ENCODE results near the gene HEBP2. TPM values are rescaled to one million over a fixed set of nuclear protein-coding genes. Genes with fewer than 3 reads are reported as not detected.

Gene HEBP2
- total RNA-seq, 1 donor = 35.8 TPM

DNA sequence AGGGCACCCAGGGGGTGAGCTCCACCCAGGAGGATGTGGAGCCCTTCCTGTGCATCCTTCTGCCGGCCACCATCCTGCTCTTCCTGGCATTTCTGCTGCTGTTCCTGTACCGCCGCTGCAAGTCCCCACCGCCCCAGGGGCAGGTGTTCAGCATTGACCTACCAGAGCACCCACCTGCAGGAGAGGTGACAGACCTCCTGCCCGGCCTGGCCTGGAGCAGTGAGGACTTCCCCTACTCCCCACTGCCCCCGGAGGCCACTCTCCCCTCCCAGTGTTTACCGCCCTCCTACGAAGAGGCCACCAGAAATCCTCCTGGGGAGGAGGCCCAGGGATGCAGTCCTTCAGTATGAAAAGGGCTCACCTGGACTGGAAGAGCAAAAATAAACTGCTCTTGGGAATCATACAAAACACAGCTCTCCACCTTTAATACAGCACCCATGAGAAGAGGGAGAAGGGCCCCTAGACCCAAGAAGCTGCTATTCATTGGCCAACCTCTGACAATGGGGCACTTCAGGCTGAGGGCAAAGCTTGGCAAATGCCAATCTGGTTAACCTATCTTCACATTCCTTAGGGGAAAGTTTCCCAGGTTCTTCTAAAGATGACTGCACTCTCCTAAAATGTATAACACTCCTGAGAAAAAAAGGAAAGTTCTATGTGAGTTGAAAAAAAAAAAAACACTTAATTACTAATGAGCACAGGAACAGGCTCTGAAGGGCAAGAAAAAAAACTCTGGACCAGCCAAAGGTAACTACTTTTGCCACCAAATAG is 21.3 kb upstream of the HEBP2 start:
- no peaks in the 10 kb centered on the region for H3K9me3 ChIP-seq (ENCODE audit: low read depth, low read length)
- no peaks in the 10 kb centered on the region for H3K4me1 ChIP-seq (ENCODE audit: insufficient read depth, low read length)
- no peaks in the 10 kb centered on the region for H4K20me1 ChIP-seq (ENCODE audit: insufficient read depth, low read length)
- H3K4me2 ChIP-seq (ENCODE audit: insufficient read depth, low read length) = no peak overlapping the region
- no peak overlapping the region for H3K27ac ChIP-seq (ENCODE audit: low read depth, low read length)
- H3K4me3 ChIP-seq (ENCODE audit: insufficient read depth, low read length) = no peak overlapping the region
- no peak overlapping the region for H2AFZ ChIP-seq (ENCODE audit: low read length)
- peaks cover 3% of the 10 kb centered on the region for H3K27me3 ChIP-seq (ENCODE audit: insufficient read depth, low read length)
- TF ChIP-seq, protein P1, sequence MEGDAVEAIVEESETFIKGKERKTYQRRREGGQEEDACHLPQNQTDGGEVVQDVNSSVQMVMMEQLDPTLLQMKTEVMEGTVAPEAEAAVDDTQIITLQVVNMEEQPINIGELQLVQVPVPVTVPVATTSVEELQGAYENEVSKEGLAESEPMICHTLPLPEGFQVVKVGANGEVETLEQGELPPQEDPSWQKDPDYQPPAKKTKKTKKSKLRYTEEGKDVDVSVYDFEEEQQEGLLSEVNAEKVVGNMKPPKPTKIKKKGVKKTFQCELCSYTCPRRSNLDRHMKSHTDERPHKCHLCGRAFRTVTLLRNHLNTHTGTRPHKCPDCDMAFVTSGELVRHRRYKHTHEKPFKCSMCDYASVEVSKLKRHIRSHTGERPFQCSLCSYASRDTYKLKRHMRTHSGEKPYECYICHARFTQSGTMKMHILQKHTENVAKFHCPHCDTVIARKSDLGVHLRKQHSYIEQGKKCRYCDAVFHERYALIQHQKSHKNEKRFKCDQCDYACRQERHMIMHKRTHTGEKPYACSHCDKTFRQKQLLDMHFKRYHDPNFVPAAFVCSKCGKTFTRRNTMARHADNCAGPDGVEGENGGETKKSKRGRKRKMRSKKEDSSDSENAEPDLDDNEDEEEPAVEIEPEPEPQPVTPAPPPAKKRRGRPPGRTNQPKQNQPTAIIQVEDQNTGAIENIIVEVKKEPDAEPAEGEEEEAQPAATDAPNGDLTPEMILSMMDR (IDR thresholded peaks at IDR 0.05; ENCODE audit: extremely low read depth, low read depth, low read length) = no peak
- no peak for DNase-seq (ENCODE audit: insufficient read length, low spot score, missing footprints)
- H3K36me3 ChIP-seq (ENCODE audit: insufficient read depth, low read length) = no peaks in the 10 kb centered on the region
- no peaks in the 10 kb centered on the region for H3K79me2 ChIP-seq (ENCODE audit: insufficient read depth, low read length)

DNA sequence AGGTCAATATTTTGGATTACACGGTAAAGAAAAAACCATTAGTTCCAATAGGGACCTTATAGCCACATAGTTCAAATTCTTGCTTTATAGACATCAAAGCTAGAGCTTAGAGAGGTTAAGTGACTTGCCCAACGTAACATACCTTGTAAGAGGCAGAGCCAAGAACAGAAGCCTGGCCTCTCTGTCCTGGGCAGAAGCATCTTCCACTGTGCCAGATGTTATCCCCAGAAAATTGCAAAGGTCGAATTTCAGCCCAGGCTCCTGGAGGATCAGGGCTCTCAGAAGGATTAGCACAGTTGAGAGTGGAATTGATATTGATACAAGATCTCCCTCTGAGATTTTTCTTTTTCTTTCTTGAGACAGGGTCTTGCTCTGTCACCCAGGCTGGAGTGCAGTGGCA is 20.2 kb upstream of the HEBP2 start:
- Histone ChIP-seq H4K20me1 (ENCODE audit: insufficient read depth, low read length) (no peaks in the 10 kb centered on the region), H3K27ac (ENCODE audit: low read depth, low read length) (no peak overlapping the region), H3K79me2 (ENCODE audit: insufficient read depth, low read length) (no peaks in the 10 kb centered on the region), H3K4me1 (ENCODE audit: insufficient read depth, low read length) (no peaks in the 10 kb centered on the region), H3K4me3 (ENCODE audit: insufficient read depth, low read length) (no peak overlapping the region), H3K36me3 (ENCODE audit: insufficient read depth, low read length) (no peaks in the 10 kb centered on the region), H3K4me2 (ENCODE audit: insufficient read depth, low read length) (no peak overlapping the region), H3K9me3 (ENCODE audit: low read depth, low read length) (no peaks in the 10 kb centered on the region), H3K27me3 (ENCODE audit: insufficient read depth, low read length) (peaks cover 10% of the 10 kb centered on the region), H2AFZ (ENCODE audit: low read length) (no peak overlapping the region)
- TF ChIP-seq, protein P1 (IDR thresholded peaks at IDR 0.05; ENCODE audit: extremely low read depth, low read depth, low read length) = no peak
- DNase-seq (ENCODE audit: insufficient read length, low spot score, missing footprints) = no peak

DNA sequence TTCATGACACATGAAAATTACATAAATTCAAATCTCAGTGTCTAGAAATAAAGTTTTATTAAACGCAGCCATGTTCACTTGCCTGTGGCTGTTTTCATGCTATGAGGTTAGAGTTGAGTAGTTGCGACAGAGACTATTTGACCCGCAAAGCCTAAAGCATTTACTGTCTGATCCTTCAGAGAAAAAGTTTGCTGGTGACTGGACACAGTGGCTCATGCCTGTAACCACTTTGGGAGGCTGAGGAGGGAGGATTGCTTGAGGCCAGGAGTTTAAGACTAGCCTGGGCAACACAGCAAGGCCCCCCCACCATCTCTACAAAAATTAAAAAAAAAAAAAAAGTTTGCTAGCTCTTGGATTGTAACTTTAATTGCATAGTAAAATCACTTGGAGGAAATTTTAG is 17.1 kb upstream of the HEBP2 start:
- TF ChIP-seq, protein P1 (IDR thresholded peaks at IDR 0.05; ENCODE audit: extremely low read depth, low read depth, low read length) = no peak
- Histone ChIP-seq H2AFZ (ENCODE audit: low read length) (no peak overlapping the region), H3K79me2 (ENCODE audit: insufficient read depth, low read length) (no peaks in the 10 kb centered on the region), H3K27me3 (ENCODE audit: insufficient read depth, low read length) (peaks cover 10% of the 10 kb centered on the region), H3K9me3 (ENCODE audit: low read depth, low read length) (no peaks in the 10 kb centered on the region), H3K4me1 (ENCODE audit: insufficient read depth, low read length) (no peaks in the 10 kb centered on the region), H3K4me2 (ENCODE audit: insufficient read depth, low read length) (no peak overlapping the region), H3K4me3 (ENCODE audit: insufficient read depth, low read length) (no peak overlapping the region), H3K36me3 (ENCODE audit: insufficient read depth, low read length) (no peaks in the 10 kb centered on the region), H4K20me1 (ENCODE audit: insufficient read depth, low read length) (no peaks in the 10 kb centered on the region), H3K27ac (ENCODE audit: low read depth, low read length) (no peak overlapping the region)
- no peak for DNase-seq (ENCODE audit: insufficient read length, low spot score, missing footprints)

GRCh38 chr6:138387577-138388368 is 16.2 kb upstream of the HEBP2 start:
- Histone ChIP-seq H2AFZ (ENCODE audit: low read length) (no peak overlapping the region), H3K4me3 (ENCODE audit: insufficient read depth, low read length) (no peak overlapping the region), H3K79me2 (ENCODE audit: insufficient read depth, low read length) (no peaks in the 10 kb centered on the region), H3K4me2 (ENCODE audit: insufficient read depth, low read length) (no peak overlapping the region), H3K36me3 (ENCODE audit: insufficient read depth, low read length) (no peaks in the 10 kb centered on the region), H3K4me1 (ENCODE audit: insufficient read depth, low read length) (no peaks in the 10 kb centered on the region), H3K27ac (ENCODE audit: low read depth, low read length) (no peak overlapping the region), H3K9me3 (ENCODE audit: low read depth, low read length) (no peaks in the 10 kb centered on the region), H4K20me1 (ENCODE audit: insufficient read depth, low read length) (no peaks in the 10 kb centered on the region), H3K27me3 (ENCODE audit: insufficient read depth, low read length) (peaks cover 10% of the 10 kb centered on the region)
- DNase-seq (ENCODE audit: insufficient read length, low spot score, missing footprints) = no peak
- TF ChIP-seq, protein P1 (IDR thresholded peaks at IDR 0.05; ENCODE audit: extremely low read depth, low read depth, low read length) = no peak
